Activated gamma-delta T cell treated with Interleukin-2 at 50 U/mL for 16 hours (primary cell): Measurements from ENCODE around the gene HSD17B14.

Experiments used
- DNase-seq: peaks from one replicate; pipeline ENCODE4 v3.0.0-alpha.2; 2020

The HSD17B14 gene

GRCh38 chr19:48822514-48822913 lies 13.8 kb downstream of the HSD17B14 start:
- DNase-seq: no peak

DNA sequence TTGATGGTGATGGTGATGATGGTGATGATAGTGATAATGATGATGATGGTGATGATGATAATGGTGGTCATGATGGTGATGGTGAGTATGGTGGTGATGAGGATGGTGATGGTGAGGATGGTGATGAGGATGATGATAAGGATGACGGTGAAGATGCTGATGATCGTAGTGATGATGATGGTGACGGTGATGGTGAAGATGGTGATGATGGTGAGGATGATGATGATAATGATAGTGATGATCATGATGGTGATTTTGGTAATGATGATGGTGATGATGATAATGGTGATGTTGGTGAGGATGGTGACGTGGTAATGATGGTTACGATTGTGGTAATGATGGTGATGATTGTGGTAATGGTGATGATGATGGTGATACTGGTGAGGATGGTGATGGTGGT lies 14.7 kb downstream of the HSD17B14 start:
- DNase-seq: no peak

- no peak for DNase-seq
Observed at GRCh38 chr19:48819366-48819816, 16.9 kb downstream of the HSD17B14 start.

- DNase-seq: no peak
Observed at GRCh38 chr19:48818234-48818820, 18.0 kb downstream of the HSD17B14 start.

GRCh38 chr19:48817585-48818124 lies 18.6 kb downstream of the HSD17B14 start:
- DNase-seq: no peak

GRCh38 chr19:48815870-48816501 lies 20.3 kb downstream of the HSD17B14 start:
- no peak for DNase-seq

- DNase-seq: no peak
Observed at GRCh38 chr19:48814895-48815294, 21.4 kb downstream of the HSD17B14 start.

- DNase-seq: no peak
Observed at GRCh38 chr19:48813123-48813913, 23.0 kb downstream of the HSD17B14 start.

DNA sequence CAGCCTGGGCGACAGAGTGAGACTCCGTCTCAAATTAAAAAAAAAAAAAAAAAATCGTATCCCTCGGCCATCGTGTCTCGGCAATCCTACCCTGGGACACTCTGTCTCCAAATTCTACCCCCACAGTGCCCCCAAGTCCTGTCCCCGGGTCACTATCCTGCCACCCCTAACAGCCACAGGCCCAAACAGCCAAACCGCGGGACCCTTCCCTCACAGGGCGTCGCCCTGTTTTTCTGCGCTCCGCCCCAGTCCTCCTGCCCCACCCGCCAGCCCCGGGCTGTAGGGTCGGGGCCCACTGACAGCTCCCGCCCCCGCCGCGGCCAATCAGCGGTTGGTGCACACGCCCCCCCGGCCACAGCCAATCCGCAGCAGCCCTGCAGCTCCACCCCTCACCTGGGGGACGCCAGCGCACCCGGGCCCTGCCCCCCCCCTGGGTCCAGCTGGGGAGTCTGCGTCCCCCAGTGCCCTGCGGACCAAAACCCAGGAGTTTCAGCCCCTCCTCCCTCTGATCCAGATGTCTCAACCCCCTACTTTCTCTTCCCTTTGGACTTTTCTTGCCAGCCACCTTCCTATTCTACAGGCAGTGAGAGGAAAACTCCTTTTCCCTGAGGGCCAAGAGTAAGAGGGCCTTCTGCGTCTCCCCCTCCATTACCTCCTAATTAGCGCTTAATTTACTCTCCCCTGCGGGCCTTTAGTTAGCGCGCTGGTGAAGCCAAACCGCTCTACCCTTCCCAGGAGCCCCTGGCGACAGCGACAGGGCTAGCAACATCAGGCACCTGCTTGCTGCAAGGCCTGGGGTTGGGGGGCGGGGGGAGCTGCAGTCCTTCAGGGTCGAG lies 24.0 kb downstream of the HSD17B14 start:
- DNase-seq: peak; percentile 47

DNA sequence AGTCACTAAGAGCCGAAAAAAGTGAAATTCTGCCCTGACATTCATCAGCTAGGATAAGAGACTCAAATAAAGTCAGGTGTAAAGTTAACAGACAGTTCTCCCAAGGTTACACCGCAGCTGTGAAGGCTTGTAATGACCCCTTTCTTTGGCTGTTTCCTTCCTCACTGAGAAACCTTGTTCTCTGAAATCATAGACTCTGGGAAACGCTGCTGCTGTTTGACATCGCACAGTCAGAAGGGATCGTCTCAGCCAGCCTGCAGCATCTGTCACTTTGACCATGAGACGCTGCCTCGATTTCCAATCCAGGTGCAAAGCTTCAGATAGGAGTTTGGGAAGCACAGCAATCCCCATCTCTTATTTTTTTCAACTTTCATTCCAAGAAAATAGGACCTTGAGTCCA lies 26.1 kb downstream of the HSD17B14 start:
- no peak for DNase-seq

DNA sequence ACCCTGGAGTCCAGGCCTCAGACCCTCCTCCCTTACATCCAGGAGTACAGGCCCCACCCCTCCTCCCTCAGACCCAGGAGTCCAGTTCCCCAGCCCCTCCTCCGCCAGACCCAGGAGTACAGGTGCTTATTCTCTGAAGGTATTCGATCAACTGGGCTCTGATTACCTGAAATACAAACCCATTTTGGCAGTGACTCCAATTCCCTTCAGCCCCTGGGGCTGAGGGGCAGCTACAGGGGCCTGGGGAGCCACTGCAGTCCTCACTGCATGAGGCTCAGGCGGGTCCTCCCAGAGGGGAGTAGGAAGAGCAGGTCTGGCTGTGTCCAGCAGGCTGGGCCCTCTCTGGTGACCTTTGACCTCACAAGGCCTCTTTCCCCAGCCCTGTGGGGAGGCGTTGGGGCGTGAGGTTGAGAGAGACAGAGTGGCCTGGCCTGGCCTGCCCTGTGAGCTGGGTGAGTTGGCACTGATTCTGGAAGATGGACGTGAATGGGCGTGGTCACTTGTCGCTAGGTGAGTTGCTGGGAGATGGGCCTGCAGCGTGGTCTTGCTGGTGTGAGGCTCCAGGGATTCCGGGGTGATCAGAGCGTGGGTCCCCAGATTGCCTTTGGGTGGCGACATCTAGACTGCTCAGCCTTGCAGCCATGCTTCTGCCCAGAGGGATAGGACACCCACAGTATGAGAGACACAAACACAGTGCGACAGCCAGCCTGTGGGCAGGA lies 28.5 kb downstream of the HSD17B14 start:
- no peak for DNase-seq

DNA sequence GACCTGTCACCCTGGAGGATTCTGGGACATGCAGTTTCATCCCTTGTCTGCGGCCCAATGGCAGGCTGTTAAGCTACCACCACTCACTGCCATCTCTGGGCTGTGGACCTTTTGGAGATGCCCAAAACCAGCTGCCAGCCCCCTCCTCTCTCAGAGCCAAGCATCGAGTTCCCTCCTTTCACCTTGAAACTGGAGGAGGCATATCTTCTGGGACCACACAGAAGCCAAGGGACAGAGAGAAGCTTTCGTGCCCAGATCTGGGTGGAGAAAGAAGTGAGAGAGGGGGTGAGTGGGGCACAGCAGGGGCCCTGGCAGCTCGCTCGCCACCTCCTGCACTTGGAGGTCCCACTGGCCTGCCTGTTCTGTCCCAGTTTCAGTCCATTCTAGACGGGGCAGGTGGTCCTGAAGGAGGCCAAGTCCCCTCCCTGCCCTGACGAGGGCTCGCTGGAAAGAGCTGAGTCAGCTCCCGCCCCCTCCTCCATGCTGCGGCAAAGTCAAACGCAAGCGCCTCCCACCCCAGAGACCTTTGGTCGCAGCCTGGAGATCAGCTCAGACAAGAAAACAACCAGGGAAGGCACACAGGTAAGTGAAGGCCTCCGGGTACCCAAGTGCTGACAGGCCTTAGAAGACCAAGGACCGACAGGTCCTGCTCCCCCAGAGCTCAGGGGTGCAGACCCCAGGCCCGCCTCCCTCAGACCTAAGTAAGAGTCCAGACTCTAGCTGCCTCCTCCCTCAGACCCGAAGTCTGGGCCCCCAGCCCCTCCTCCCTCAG lies 29.3 kb downstream of the HSD17B14 start:
- DNase-seq: no peak

DNA sequence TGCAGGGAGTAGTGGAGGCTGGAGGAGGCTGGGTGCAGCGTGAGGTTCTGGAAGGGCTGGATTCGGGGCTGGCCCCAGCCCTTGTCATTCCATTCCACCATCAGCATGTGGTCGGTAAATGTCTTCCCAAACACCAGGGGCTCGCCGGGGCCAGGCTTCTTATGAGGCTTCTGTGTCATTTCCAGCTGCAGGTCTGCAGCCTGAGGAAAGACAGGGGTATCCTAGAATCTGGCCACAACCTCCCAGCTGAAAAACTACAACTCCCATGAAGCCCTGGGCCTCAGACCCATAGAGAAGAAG lies 29.8 kb downstream of the HSD17B14 start:
- peak; percentile 23 for DNase-seq

- DNase-seq: no peak
Observed at GRCh38 chr19:48805452-48805851, 30.8 kb downstream of the HSD17B14 start.

GRCh38 chr19:48804496-48804895 lies 31.8 kb downstream of the HSD17B14 start:
- no peak for DNase-seq

GRCh38 chr19:48802623-48803022 lies 33.7 kb downstream of the HSD17B14 start:
- no peak for DNase-seq

DNA sequence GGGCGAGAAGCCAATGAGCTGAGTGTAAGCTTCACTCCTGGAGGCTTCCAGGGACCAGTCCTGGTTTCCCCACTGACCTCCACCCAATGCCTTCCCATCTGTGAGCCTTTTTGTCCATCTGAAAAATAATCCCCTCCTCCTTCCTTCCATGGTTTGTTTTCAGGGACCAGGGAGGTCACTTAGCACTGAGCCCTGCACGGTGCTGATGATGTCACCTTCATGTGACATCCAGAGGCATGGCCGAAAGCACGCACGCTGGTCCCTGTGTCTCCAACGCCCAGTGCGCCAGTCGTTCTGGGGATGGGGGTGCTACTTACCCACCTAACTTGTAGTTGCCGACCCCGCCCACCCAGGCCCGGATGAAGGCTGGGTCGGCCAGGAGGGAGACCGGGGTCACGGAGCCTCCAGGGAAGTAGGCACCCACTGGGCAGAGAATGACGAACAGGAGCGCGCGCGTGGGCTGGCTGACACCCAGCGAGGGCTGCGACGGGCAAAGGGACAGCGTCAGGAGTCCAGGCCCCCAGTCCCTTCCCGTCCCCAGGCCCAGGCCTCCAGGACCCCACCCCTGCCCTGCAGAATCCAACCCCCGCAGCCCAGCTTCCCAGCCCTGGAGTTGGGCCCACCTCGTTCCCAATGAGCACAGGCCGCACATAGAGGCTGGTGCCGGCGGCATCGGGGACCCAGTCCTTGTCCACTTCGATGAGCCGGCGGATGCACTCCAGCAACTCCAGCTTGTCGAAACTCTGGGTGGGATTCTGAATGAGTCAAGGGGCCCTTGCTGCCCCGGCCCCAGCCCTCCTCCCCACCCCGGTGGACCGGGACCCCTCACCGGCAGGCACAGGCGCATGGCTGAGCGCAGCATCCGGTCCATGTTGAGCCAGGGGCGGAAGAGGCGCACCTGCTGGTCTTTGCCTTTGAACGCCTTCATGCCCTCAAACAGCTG lies 36.7 kb downstream of the HSD17B14 start:
- no peak for DNase-seq

DNA sequence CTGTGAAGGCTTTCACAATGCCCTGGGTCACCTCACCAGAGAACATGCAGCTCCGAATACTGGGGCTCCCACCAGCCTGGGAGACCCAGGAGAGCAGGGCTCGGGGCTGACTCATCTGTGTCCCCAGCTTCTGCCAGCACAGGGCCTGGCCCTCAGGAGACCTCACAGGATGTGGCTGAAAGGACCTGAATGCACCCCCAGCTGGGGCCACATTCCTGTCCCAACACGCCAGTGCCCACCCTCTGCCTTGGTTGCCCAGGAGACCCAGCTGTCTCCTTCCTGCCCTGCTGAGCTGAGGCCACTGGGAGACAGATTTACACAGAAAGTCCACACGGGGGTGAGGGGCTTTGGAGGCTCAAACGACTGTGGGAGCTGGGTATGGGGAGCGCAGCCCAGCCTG lies 37.4 kb downstream of the HSD17B14 start:
- no peak for DNase-seq

DNA sequence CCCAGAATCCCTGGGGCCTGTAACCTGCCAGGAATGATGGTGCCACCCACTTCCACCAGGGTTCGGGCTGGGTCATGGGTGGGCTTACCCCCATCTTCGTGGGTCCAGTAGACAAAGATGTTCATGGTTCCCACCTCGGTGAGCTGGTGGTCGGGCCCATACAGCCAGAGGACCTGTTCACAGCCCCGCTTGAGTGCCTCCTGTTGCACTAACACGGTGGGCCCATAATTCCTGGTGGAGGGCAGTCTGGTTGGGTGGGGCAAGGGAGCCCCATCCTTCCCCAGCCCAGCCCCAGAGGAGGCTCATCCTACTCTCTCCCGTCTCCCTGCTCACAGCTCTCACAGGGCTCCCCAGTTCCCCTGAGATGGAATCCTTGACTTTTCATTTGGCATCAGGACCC lies 39.2 kb downstream of the HSD17B14 start:
- no peak for DNase-seq

DNA sequence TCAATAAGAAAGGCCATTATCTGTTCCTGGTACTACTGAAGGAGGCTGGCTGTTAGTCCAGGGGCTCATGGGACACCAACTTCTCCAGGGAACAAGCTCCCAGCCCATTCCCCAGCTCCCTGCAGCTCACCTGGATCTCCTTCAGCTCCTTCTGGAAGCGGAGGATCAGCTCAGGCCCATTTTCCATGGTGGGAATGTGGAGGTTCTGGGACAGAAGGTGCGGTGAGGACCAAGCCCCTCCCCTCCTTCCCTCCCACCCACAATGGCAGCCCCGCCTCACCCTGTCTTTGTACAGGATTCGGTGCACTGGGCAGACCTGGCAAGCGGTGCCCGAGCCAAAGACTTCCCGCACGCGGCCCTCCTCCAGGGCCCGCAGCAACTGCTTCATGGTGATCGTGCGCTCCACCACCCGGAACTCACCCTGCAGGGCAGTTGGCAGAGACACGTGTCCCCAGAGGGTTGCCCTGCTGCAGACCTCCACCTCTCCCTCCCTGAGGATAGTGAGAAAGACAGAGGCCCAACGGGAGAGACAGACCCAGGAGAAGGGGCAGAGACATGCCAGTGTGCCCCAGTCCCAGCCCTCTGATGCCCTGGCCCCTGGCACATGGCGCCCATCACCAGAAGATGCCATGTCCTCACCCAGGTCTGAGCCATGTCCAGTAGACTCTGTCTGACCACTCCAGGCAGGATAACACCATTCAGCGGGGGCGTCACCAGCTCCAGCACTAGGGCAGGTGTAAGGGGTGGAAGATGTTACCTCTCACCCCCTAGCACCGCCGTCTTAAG lies 39.8 kb downstream of the HSD17B14 start:
- DNase-seq: no peak
